ENCODE measurements around the gene STAB2.

The STAB2 gene

DNA sequence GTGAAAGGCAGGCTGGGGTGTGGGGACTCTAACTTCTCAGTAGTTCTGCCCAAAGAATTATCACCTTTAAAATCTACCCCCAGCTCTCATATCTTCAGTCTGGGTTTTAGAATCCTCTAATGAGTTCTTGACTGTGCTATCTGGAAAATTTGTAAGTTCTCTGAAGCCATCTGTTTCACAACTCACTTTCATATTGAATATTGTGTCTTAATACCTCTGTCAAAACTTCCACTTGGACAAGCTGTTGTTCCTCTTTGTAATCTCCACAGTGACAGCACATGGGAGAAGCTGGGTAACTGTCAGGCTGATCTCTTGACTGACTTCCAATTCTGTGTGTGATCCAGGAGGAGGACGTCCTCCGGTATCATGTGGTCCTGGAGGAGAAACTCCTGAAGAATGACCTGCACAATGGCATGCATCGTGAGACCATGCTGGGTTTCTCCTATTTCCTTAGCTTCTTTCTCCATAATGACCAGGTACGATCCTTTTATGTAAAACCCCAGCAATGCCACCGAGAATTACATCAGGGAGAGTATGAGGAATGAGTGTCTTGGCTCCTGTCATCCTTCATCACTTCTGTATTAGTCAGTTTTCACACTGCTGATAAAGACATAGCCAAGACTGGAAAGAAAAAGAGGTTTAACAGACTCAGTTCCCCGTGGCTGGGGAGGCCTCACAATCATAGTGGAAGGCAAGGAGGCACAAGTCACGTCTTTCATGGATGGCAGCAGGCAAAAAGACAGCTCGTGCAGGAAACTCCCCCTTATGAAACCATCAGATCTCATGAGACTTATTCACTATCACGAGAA, 111.9 kb downstream of the STAB2 start:
- Histone ChIP-seq H3K4me1 (ENCODE audit: control insufficient read depth, insufficient read depth, low read length) (no peaks in the 10 kb centered on the region), H3K4me2 (ENCODE audit: low read length) (no peak overlapping the region), H3K9me3 (replicated peaks; ENCODE audit: low read length) (no peaks in the 10 kb centered on the region), H3K4me3 (ENCODE audit: low read length) (no peak overlapping the region), H3K27me3 (ENCODE audit: control insufficient read depth, insufficient read depth, low read length) (peaks cover 32% of the 10 kb centered on the region), H3K36me3 (ENCODE audit: insufficient read depth, low read length) (no peaks in the 10 kb centered on the region), H3K9ac (ENCODE audit: low read depth, low read length) (no peak overlapping the region)

DNA sequence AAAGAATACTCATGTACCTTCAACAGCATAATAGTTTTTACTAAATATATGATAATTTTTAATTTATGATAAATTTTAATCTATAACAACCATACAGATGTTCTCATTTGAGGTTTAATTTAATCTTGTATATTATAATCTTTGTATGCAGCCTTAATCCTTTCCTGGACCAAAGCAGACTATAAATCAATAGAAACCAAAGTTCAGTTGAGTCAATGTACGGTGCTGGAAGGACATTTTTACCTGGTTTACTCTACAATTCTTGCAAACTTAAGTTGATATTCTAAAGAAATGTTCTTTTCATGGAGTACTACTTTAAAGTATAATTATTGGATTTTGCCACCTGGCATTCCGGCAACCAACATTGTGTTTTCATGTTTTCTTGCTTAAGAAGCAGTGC, 118.0 kb downstream of the STAB2 start:
- no peaks in the 10 kb centered on the region for H3K4me1 ChIP-seq (ENCODE audit: control insufficient read depth, insufficient read depth, low read length)
- H3K4me3 ChIP-seq (ENCODE audit: low read length): no peak overlapping the region
- no peaks in the 10 kb centered on the region for H3K9me3 ChIP-seq (replicated peaks; ENCODE audit: low read length)
- no peak overlapping the region for H3K9ac ChIP-seq (ENCODE audit: low read depth, low read length)
- H3K27me3 ChIP-seq (ENCODE audit: control insufficient read depth, insufficient read depth, low read length): peaks cover 21% of the 10 kb centered on the region
- H3K36me3 ChIP-seq (ENCODE audit: insufficient read depth, low read length): no peaks in the 10 kb centered on the region
- H3K4me2 ChIP-seq (ENCODE audit: low read length): no peak overlapping the region

- Histone ChIP-seq H3K4me2 (ENCODE audit: low read length) (no peak overlapping the region), H3K27me3 (ENCODE audit: control insufficient read depth, insufficient read depth, low read length) (peaks cover 27% of the 10 kb centered on the region), H3K9ac (ENCODE audit: low read depth, low read length) (no peak overlapping the region), H3K9me3 (replicated peaks; ENCODE audit: low read length) (no peaks in the 10 kb centered on the region), H3K4me1 (ENCODE audit: control insufficient read depth, insufficient read depth, low read length) (no peaks in the 10 kb centered on the region), H3K4me3 (ENCODE audit: low read length) (no peak overlapping the region), H3K36me3 (ENCODE audit: insufficient read depth, low read length) (no peaks in the 10 kb centered on the region)
Measured at GRCh38 chr12:103705927-103706326, 118.9 kb downstream of the STAB2 start.

GRCh38 chr12:103707446-103707845, 120.4 kb downstream of the STAB2 start:
- Histone ChIP-seq H3K36me3 (ENCODE audit: insufficient read depth, low read length) (no peaks in the 10 kb centered on the region), H3K4me3 (ENCODE audit: low read length) (no peak overlapping the region), H3K27me3 (ENCODE audit: control insufficient read depth, insufficient read depth, low read length) (peaks cover 27% of the 10 kb centered on the region), H3K9me3 (replicated peaks; ENCODE audit: low read length) (no peaks in the 10 kb centered on the region), H3K4me2 (ENCODE audit: low read length) (no peak overlapping the region), H3K9ac (ENCODE audit: low read depth, low read length) (no peak overlapping the region), H3K4me1 (ENCODE audit: control insufficient read depth, insufficient read depth, low read length) (no peaks in the 10 kb centered on the region)

- H3K27me3 ChIP-seq (ENCODE audit: control insufficient read depth, insufficient read depth, low read length): peaks cover 34% of the 10 kb centered on the region
- no peak overlapping the region for H3K4me3 ChIP-seq (ENCODE audit: low read length)
Measured at GRCh38 chr12:103710544-103710943, 123.5 kb downstream of the STAB2 start.

GRCh38 chr12:103712216-103712615, 125.1 kb downstream of the STAB2 start:
- no peak overlapping the region for H3K4me3 ChIP-seq (ENCODE audit: low read length)
- peaks cover 38% of the 10 kb centered on the region for H3K27me3 ChIP-seq (ENCODE audit: control insufficient read depth, insufficient read depth, low read length)
- H3K4me2 ChIP-seq (ENCODE audit: low read length): no peak overlapping the region
- no peak overlapping the region for H3K9ac ChIP-seq (ENCODE audit: low read depth, low read length)
- H3K4me1 ChIP-seq (ENCODE audit: control insufficient read depth, insufficient read depth, low read length): peaks cover 3% of the 10 kb centered on the region
- no peaks in the 10 kb centered on the region for H3K9me3 ChIP-seq (replicated peaks; ENCODE audit: low read length)
- H3K36me3 ChIP-seq (ENCODE audit: insufficient read depth, low read length): no peaks in the 10 kb centered on the region

More at GRCh38 chr12:103710544-103710943, 123.5 kb downstream of the STAB2 start:
- H3K4me2 ChIP-seq (ENCODE audit: low read length): no peak overlapping the region
- H3K36me3 ChIP-seq (ENCODE audit: insufficient read depth, low read length): no peaks in the 10 kb centered on the region
- no peaks in the 10 kb centered on the region for H3K9me3 ChIP-seq (replicated peaks; ENCODE audit: low read length)
- no peak overlapping the region for H3K9ac ChIP-seq (ENCODE audit: low read depth, low read length)
- H3K4me1 ChIP-seq (ENCODE audit: control insufficient read depth, insufficient read depth, low read length): no peaks in the 10 kb centered on the region

- H3K9me3 ChIP-seq (replicated peaks; ENCODE audit: low read length): no peaks in the 10 kb centered on the region
- peaks cover 3% of the 10 kb centered on the region for H3K4me1 ChIP-seq (ENCODE audit: control insufficient read depth, insufficient read depth, low read length)
- H3K4me2 ChIP-seq (ENCODE audit: low read length): no peak overlapping the region
Measured at GRCh38 chr12:103715494-103715893, 128.4 kb downstream of the STAB2 start.

GRCh38 chr12:103716517-103717196, 129.6 kb downstream of the STAB2 start:
- no peak overlapping the region for H3K4me2 ChIP-seq (ENCODE audit: low read length)
- H3K27me3 ChIP-seq (ENCODE audit: control insufficient read depth, insufficient read depth, low read length): peaks cover 18% of the 10 kb centered on the region
- no peak overlapping the region for H3K4me3 ChIP-seq (ENCODE audit: low read length)
- no peaks in the 10 kb centered on the region for H3K36me3 ChIP-seq (ENCODE audit: insufficient read depth, low read length)
- H3K9ac ChIP-seq (ENCODE audit: low read depth, low read length): no peak overlapping the region
- peaks cover 3% of the 10 kb centered on the region for H3K4me1 ChIP-seq (ENCODE audit: control insufficient read depth, insufficient read depth, low read length)
- H3K9me3 ChIP-seq (replicated peaks; ENCODE audit: low read length): no peaks in the 10 kb centered on the region

More at GRCh38 chr12:103715494-103715893, 128.4 kb downstream of the STAB2 start:
- Histone ChIP-seq H3K4me3 (ENCODE audit: low read length) (no peak overlapping the region), H3K27me3 (ENCODE audit: control insufficient read depth, insufficient read depth, low read length) (peaks cover 21% of the 10 kb centered on the region), H3K36me3 (ENCODE audit: insufficient read depth, low read length) (no peaks in the 10 kb centered on the region), H3K9ac (ENCODE audit: low read depth, low read length) (no peak overlapping the region)

- Histone ChIP-seq H3K4me2 (ENCODE audit: low read length) (no peak overlapping the region), H3K36me3 (ENCODE audit: insufficient read depth, low read length) (no peaks in the 10 kb centered on the region), H3K9ac (ENCODE audit: low read depth, low read length) (no peak overlapping the region), H3K4me3 (ENCODE audit: low read length) (no peak overlapping the region), H3K27me3 (ENCODE audit: control insufficient read depth, insufficient read depth, low read length) (peaks cover 4% of the 10 kb centered on the region), H3K4me1 (ENCODE audit: control insufficient read depth, insufficient read depth, low read length) (no peaks in the 10 kb centered on the region), H3K9me3 (replicated peaks; ENCODE audit: low read length) (no peaks in the 10 kb centered on the region)
Measured at GRCh38 chr12:103725398-103725797, 138.3 kb downstream of the STAB2 start.

- Histone ChIP-seq H3K9me3 (replicated peaks; ENCODE audit: low read length) (no peaks in the 10 kb centered on the region), H3K27me3 (ENCODE audit: control insufficient read depth, insufficient read depth, low read length) (no peaks in the 10 kb centered on the region), H3K9ac (ENCODE audit: low read depth, low read length) (no peak overlapping the region), H3K4me1 (ENCODE audit: control insufficient read depth, insufficient read depth, low read length) (no peaks in the 10 kb centered on the region), H3K4me2 (ENCODE audit: low read length) (no peak overlapping the region), H3K4me3 (ENCODE audit: low read length) (no peak overlapping the region), H3K36me3 (ENCODE audit: insufficient read depth, low read length) (no peaks in the 10 kb centered on the region)
Measured at GRCh38 chr12:103727638-103728037, 140.6 kb downstream of the STAB2 start.

DNA sequence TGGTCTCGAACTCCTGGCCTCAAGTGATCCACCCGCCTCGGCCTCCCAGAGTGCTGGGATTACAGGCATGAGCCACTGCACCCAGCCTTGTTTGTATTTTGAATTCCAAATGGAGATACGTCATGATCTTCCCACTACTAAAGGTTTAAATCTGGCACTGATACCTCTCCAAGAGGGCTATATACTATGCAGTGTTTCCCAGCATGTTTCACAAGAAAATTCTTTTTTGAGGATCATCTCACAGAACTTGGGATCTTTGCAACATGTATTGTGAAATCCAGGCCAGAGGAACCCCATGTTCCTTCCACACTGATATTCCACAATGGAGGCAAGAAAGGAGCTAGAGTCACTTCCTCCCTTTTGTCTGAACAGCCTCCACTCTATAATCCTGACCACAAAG, 141.2 kb downstream of the STAB2 start:
- Histone ChIP-seq H3K36me3 (ENCODE audit: insufficient read depth, low read length) (no peaks in the 10 kb centered on the region), H3K4me3 (ENCODE audit: low read length) (no peak overlapping the region)

More for the DNA sequence above, 141.2 kb downstream of the STAB2 start:
- Histone ChIP-seq H3K4me2 (ENCODE audit: low read length) (no peak overlapping the region), H3K27me3 (ENCODE audit: control insufficient read depth, insufficient read depth, low read length) (no peaks in the 10 kb centered on the region), H3K9me3 (replicated peaks; ENCODE audit: low read length) (no peaks in the 10 kb centered on the region), H3K4me1 (ENCODE audit: control insufficient read depth, insufficient read depth, low read length) (no peaks in the 10 kb centered on the region), H3K9ac (ENCODE audit: low read depth, low read length) (no peak overlapping the region)

Measured in skeletal muscle satellite cell (primary cell).